Calu3 (cell line): ENCODE measurements around the gene MSI2. TPM values are rescaled to one million over a fixed set of nuclear protein-coding genes. Genes with fewer than 3 reads are reported as not detected.

Experiments
- BruUV-seq: library from RNA; stranded (reverse); fragments of 400-500 nt; replicated peaks from 2 replicates; lab custom pipeline; 2021; lab: Mats Ljungman, UMichigan
- CTCF ChIA-PET: fragments of 300-600 bp; sonication (Branson Sonifier 250); formaldehyde crosslinking; loops from one replicate; lab custom pipeline; 2022; ENCODE audit warnings: antibody characterized with exemption; lab: Charles Lee
- DNase-seq: peaks from one replicate; pipeline ENCODE4 v3.0.0; 2022
- H3K27ac Mint-ChIP-seq: one replicate; pipeline ENCODE4 v1.8.0; 2022; ENCODE audit warnings: mixed read lengths; ENCODE audit not compliant: unreplicated experiment
- H3K27me3 Mint-ChIP-seq: one replicate; pipeline ENCODE4 v1.8.0; 2022; ENCODE audit warnings: mixed read lengths; ENCODE audit not compliant: unreplicated experiment
- H3K36me3 Mint-ChIP-seq: one replicate; pipeline ENCODE4 v1.8.0; 2022; ENCODE audit warnings: mild to moderate bottlenecking, moderate library complexity, mixed read lengths; ENCODE audit not compliant: insufficient read depth, unreplicated experiment
- H3K4me1 Mint-ChIP-seq: one replicate; pipeline ENCODE4 v1.8.0; 2022; ENCODE audit warnings: mild to moderate bottlenecking, low read depth, mixed read lengths; ENCODE audit not compliant: unreplicated experiment
- H3K4me3 Mint-ChIP-seq: one replicate; pipeline ENCODE4 v1.8.0; 2022; ENCODE audit warnings: mild to moderate bottlenecking, low read depth, moderate library complexity, mixed read lengths; ENCODE audit not compliant: unreplicated experiment
- H3K9me3 Mint-ChIP-seq: one replicate; pipeline ENCODE4 v1.8.0; 2022; ENCODE audit warnings: low read depth, mixed read lengths; ENCODE audit not compliant: unreplicated experiment
- intact Hi-C: fragments of 100-400 bp; cut with micrococcal nuclease; formaldehyde crosslinking; loops from one replicate; pipeline ENCODE4 v1.10.0; 2022; ENCODE audit not compliant: unreplicated experiment
- total RNA-seq: library from RNA; stranded (reverse); gene quantifications from 2 replicates; pipeline ENCODE4 v1.2.3, GENCODE V29; 2022
- TF ChIP-seq, protein P1 (sequence below): fragments of 200-600 bp; IDR thresholded peaks from one replicate; pipeline ENCODE4 v1.8.0; 2022; ENCODE audit warnings: antibody characterized with exemption; ENCODE audit not compliant: unreplicated experiment

MSI2 gene
- total RNA-seq, 1 experiment from 2014 or later: 66.4 TPM

DNA sequence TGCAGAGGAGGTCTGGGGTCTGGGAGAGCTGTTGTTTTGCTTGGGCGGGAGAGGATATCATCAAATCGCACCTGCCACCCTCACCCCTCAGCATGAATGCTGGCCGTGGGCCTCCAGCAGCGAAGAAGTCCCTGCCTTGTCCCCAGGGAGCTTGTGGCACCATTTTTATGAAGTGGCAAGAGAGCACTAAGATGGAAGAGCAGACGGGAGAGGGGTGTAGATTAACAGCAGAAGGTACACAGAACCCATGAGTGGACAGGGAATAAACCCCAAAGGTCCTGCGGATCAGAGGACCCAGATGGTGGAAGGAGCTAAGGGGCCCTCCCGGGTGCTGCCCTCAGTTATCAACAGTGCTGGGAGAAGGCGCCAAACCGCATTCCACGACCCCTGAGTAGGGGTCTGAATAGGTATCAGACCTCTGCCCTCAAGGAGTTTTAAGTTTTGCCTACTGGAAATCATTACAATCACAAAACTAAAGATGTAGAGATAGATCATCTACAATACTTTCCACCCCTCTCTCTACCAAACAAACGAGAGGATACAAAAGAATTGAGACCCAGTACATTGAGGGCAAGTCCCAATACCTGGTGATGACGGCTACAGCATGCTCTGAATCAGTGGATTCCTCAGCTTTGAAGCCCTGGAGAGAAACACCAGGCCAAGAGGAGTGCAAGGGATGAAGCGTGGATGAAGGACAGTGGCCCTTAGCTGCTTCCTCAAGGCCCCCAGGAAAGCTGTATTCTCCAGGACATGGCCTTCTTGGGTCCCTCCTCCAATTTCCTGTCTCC is 428.6 kb downstream of the MSI2 start:
- Mint-ChIP-seq H3K27ac (no peak overlapping the region), H3K9me3 (no peaks in the 10 kb centered on the region), H3K36me3 (no peaks in the 10 kb centered on the region), H3K4me3 (no peak overlapping the region), H3K27me3 (no peaks in the 10 kb centered on the region), H3K4me1 (no peaks in the 10 kb centered on the region)
- intact Hi-C loops: no loop called here
- DNase-seq: no peak
- TF ChIP-seq, protein P1, sequence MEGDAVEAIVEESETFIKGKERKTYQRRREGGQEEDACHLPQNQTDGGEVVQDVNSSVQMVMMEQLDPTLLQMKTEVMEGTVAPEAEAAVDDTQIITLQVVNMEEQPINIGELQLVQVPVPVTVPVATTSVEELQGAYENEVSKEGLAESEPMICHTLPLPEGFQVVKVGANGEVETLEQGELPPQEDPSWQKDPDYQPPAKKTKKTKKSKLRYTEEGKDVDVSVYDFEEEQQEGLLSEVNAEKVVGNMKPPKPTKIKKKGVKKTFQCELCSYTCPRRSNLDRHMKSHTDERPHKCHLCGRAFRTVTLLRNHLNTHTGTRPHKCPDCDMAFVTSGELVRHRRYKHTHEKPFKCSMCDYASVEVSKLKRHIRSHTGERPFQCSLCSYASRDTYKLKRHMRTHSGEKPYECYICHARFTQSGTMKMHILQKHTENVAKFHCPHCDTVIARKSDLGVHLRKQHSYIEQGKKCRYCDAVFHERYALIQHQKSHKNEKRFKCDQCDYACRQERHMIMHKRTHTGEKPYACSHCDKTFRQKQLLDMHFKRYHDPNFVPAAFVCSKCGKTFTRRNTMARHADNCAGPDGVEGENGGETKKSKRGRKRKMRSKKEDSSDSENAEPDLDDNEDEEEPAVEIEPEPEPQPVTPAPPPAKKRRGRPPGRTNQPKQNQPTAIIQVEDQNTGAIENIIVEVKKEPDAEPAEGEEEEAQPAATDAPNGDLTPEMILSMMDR: no peak
- BruUV-seq: no TSS peak
- CTCF ChIA-PET: no interaction called here

DNA sequence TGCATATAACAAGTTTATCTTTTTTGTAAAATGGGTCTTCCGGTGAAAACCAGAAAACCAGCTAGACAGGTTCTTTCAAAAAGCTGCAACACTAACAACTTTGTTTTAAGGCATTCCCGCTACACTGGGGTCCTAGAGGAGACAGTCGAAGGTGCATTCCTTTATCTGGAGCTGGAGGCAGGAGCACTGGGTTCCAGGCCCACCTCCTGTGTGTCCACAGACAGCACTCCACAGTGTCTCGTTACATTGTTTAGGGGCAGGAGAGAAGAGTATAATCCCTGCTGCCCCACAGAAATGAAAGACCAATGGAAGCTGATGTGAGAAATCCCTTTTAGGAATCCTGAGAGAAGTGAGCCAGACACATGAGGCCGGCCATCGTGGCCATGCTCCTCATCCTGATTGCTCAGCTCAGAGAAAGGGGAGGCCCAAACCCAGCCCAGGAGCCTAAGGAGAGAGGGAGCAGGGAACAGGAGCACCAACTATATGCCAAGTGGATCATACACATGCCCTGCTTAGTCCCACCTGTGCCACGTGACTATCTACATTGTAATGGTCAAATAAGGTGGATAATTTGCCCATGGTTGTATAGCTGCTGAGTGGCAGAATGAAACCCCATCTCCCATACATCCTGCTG is 429.3 kb downstream of the MSI2 start:
- Mint-ChIP-seq H3K36me3 (no peaks in the 10 kb centered on the region), H3K4me3 (no peak overlapping the region), H3K9me3 (no peaks in the 10 kb centered on the region), H3K4me1 (no peaks in the 10 kb centered on the region), H3K27ac (no peak overlapping the region), H3K27me3 (no peaks in the 10 kb centered on the region)
- BruUV-seq: no TSS peak
- TF ChIP-seq, protein P1: no peak
- intact Hi-C loops: no loop called here
- no peak for DNase-seq
- CTCF ChIA-PET: interaction anchor here (0.6 to 1.1 kb wide), 2 partner anchors 14 to 1029 kb away, joined by 3 to 4 read pairs; no protein-coding TSS in a partner anchor

DNA sequence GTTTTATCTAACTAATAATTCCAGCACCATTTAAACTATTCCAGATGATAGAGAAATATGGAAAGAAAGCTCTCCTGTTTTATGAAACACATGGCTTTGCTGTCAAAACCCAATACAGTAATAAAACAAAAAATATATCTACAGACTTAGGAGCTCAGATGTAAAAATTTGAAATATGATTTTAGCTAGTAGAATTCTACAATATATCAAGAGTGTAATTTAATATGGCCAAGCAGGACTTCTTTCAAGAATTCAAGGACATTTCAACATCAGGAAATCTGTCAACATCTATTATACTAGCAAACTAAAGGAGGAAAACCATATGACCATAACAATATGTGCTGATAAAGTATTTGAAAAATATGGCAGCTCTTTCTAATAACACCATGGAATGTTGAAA is 431.3 kb downstream of the MSI2 start:
- CTCF ChIA-PET: interaction anchor here (0.6 kb wide), 1 partner anchor 9 kb away, joined by 3 read pairs; no protein-coding TSS in a partner anchor
- no peak overlapping the region for H3K27ac Mint-ChIP-seq
- H3K9me3 Mint-ChIP-seq: peaks cover under 1% of the 10 kb centered on the region
- DNase-seq: no peak
- no peak overlapping the region for H3K4me3 Mint-ChIP-seq
- TF ChIP-seq, protein P1: no peak
- no peaks in the 10 kb centered on the region for H3K27me3 Mint-ChIP-seq
- intact Hi-C loops: no loop called here
- BruUV-seq: no TSS peak
- H3K4me1 Mint-ChIP-seq: no peaks in the 10 kb centered on the region
- H3K36me3 Mint-ChIP-seq: no peaks in the 10 kb centered on the region

DNA sequence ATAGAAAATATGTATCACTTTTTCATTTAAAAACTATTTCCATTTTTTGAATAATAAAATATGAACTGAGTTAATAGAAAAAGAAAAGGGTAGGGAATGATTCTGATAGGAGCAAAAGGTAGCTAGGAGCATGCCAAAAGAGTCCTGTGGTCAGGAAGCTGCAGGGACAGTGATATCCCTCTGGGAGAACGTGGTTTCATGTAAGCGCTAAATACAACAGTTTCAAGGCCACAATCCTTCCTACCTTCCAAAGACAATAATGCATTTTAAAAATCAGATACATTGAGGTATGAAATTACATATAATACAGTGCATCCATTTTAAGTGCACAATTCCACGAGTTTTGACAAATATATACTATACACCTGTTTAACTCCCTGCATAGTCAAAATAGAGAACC is 432.9 kb downstream of the MSI2 start:
- Mint-ChIP-seq H3K9me3 (peaks cover 5% of the 10 kb centered on the region), H3K4me1 (no peaks in the 10 kb centered on the region), H3K27ac (no peak overlapping the region), H3K4me3 (no peak overlapping the region), H3K36me3 (no peaks in the 10 kb centered on the region), H3K27me3 (no peaks in the 10 kb centered on the region)
- TF ChIP-seq, protein P1: no peak
- intact Hi-C loops: no loop called here
- CTCF ChIA-PET: no interaction called here
- BruUV-seq: no TSS peak
- no peak for DNase-seq
